Mucosa of descending colon (tissue), 3 donors: ENCODE data around the gene BEAN1. TPM values are rescaled to one million over a fixed set of nuclear protein-coding genes. Genes with fewer than 3 reads are reported as not detected.

Source experiments
- ATAC-seq: fragments of 200-7000 bp; cut with Tn5 transposase; one replicate; pipeline ENCODE4 v1.9.1; 2020; ENCODE audit warnings: mild to moderate bottlenecking, moderate library complexity
- DNase-seq, 3 donors: peaks; one replicate each; pipeline ENCODE4 v3.0.0-alpha.2; 2020
- H3K36me3 ChIP-seq: fragments of 200-600 bp; one replicate; pipeline ENCODE4 v1.8.0; 2021; ENCODE audit warnings: low read depth, mild to moderate bottlenecking
- H3K4me1 ChIP-seq: fragments of 200-600 bp; one replicate; pipeline ENCODE4 v1.8.0; 2021; ENCODE audit warnings: low read depth, mild to moderate bottlenecking
- H3K4me3 ChIP-seq: fragments of 200-600 bp; one replicate; pipeline ENCODE4 v1.8.0; 2021; ENCODE audit warnings: mild to moderate bottlenecking
- H3K9me3 ChIP-seq: fragments of 200-600 bp; one replicate; pipeline ENCODE4 v1.8.0; 2021; ENCODE audit warnings: mild to moderate bottlenecking
- CTCF ChIP-seq: fragments of 200-600 bp; IDR thresholded peaks from one replicate; pipeline ENCODE4 v1.8.0; 2022; ENCODE audit warnings: antibody characterized with exemption, mild to moderate bottlenecking
- intact Hi-C, 2 donors: fragments of 100-400 bp; cut with DNase I in 1 of 2; cut with micrococcal nuclease in 1 of 2; formaldehyde crosslinking; loops; one replicate each; pipeline versions ENCODE4 v1.11.0 to v1.11.1; 2022; cut with DNase I, micrococcal nuclease
- total RNA-seq, 3 donors: library from RNA; stranded (reverse); fragmentation: NEBNext Ultra II Directional in 2 of 3; extraction: Animal tissue kit (Norgen Biotek cat#: 25700) in 2 of 3; gene quantifications; one replicate each; pipeline versions ENCODE4 v1.2.1 to v1.2.4, GENCODE V29; 2021 to 2023
- donor health status: DM: no; HTN: no; CAD: no; lungs with moderate emphysema.
- donor health status: DM: no; HTN: no; CAD: no.
- donor health status: DM: no; HTN: yes; CAD: no.

The BEAN1 gene
- total RNA-seq, 3 donors from 2014 or later, result 0.22 TPM; not detected in 2

- Histone ChIP-seq H3K4me1 (peaks cover 3% of the 10 kb centered on the region), H3K4me3 (no peak overlapping the region), H3K9me3 (peaks cover 9% of the 10 kb centered on the region), H3K36me3 (no peaks in the 10 kb centered on the region)
- DNase-seq (no peak), ATAC-seq (no peak)
- intact Hi-C loops, result no loop called here
- TF ChIP-seq CTCF, result no peak
Observed at GRCh38 chr16:66412182-66412581, 14.9 kb upstream of the BEAN1 start.

GRCh38 chr16:66414891-66415290, 12.2 kb upstream of the BEAN1 start:
- no peak overlapping the region for H3K4me3 ChIP-seq
- peaks cover 9% of the 10 kb centered on the region for H3K9me3 ChIP-seq
- no peaks in the 10 kb centered on the region for H3K36me3 ChIP-seq
- no peaks in the 10 kb centered on the region for H3K4me1 ChIP-seq
- TF ChIP-seq CTCF, result no peak
- ATAC-seq (no peak), DNase-seq (no peak)
- intact Hi-C loops, result no loop called here

GRCh38 chr16:66416136-66416535, 11.0 kb upstream of the BEAN1 start:
- intact Hi-C loops, result no loop called here
- no peak overlapping the region for H3K4me3 ChIP-seq

GRCh38 chr16:66416939-66417700, 10.0 kb upstream of the BEAN1 start:
- peaks cover 1% of the 10 kb centered on the region for H3K9me3 ChIP-seq
- ATAC-seq, result peak; percentile 35
- no peak overlapping the region for H3K4me3 ChIP-seq
- intact Hi-C loops, result no loop called here
- DNase-seq, result no peak
- TF ChIP-seq CTCF, result no peak
- H3K36me3 ChIP-seq, result no peaks in the 10 kb centered on the region
- no peaks in the 10 kb centered on the region for H3K4me1 ChIP-seq

More at GRCh38 chr16:66416136-66416535, 11.0 kb upstream of the BEAN1 start:
- TF ChIP-seq CTCF, result no peak
- H3K36me3 ChIP-seq, result no peaks in the 10 kb centered on the region
- DNase-seq (no peak), ATAC-seq (no peak)
- peaks cover 9% of the 10 kb centered on the region for H3K9me3 ChIP-seq
- no peaks in the 10 kb centered on the region for H3K4me1 ChIP-seq

- ATAC-seq (no peak), DNase-seq (no peak)
- Histone ChIP-seq H3K9me3 (no peaks in the 10 kb centered on the region), H3K4me3 (no peak overlapping the region), H3K36me3 (no peaks in the 10 kb centered on the region), H3K4me1 (no peaks in the 10 kb centered on the region)
- intact Hi-C loops, result no loop called here
- no peak for TF ChIP-seq CTCF
Observed at GRCh38 chr16:66418165-66418962, 8.7 kb upstream of the BEAN1 start.
